ENCODE data around the gene SHMT1. TPM values are rescaled to one million over a fixed set of nuclear protein-coding genes. Genes with fewer than 3 reads are reported as not detected.

The SHMT1 gene
- total and polyA plus RNA-seq, 2 of the 4 experiments (the other 2 are of a cell fraction), result 7.5 to 8.1 TPM

GRCh38 chr17:18281788-18282187 lies 81.6 kb downstream of the SHMT1 start:
- no peak for ATAC-seq (ENCODE audit: low read depth)
- H3K4me1 ChIP-seq (ENCODE audit: control insufficient read depth, insufficient read depth, low read length), result peaks cover 6% of the 10 kb centered on the region; the same call in 1 of the 2 replicates
- peaks cover 7 to 19% of the 10 kb centered on the region in 2 experiments for H3K79me1 ChIP-seq (ENCODE audit: low read depth in 1 of 2, low read length in 2 of 2)
- H4K20me1 ChIP-seq (ENCODE audit: insufficient read depth, low read length), result no peaks in the 10 kb centered on the region; the same call in 1 of the 2 replicates
- H3K56ac ChIP-seq (ENCODE audit: extremely low read depth, insufficient read depth, low read length), result no peak overlapping the region
- H3K4me3 ChIP-seq (ENCODE audit: insufficient read depth, low read depth, low read length), result no peak overlapping the region
- POLR2A ChIA-PET (ENCODE audit: unreplicated experiment), result no interaction called here
- no peak overlapping the region for H2BK120ac ChIP-seq (ENCODE audit: low read depth, low read length)
- no peaks in the 10 kb centered on the region for H3K27me3 ChIP-seq (ENCODE audit: control insufficient read depth, insufficient read depth, low read length)
- no peak overlapping the region for H3K9ac ChIP-seq (ENCODE audit: low read depth, low read length)
- BruUV-seq (replicated peaks), result no TSS peak
- H3K9me3 ChIP-seq (ENCODE audit: control insufficient read depth, insufficient read depth, low read length), result no peaks in the 10 kb centered on the region
- no peak overlapping the region for H3K4ac ChIP-seq (ENCODE audit: low read depth, low read length)
- no CpG with 5 or more reads among the region's 6 CpGs for WGBS, 2 experiments (ENCODE audit: extremely low coverage in 2 of 2, insufficient read length in 1 of 2)
- H3K14ac ChIP-seq (replicated peaks; ENCODE audit: low read depth, low read length), result no peak overlapping the region
- no peak overlapping the region for H4K91ac ChIP-seq (ENCODE audit: insufficient read depth, low read depth, low read length)
- peaks cover 57% of the 10 kb centered on the region for H3K36me3 ChIP-seq (ENCODE audit: control insufficient read depth, insufficient read depth, low read length)
- H4K8ac ChIP-seq (ENCODE audit: low read depth in 2 of 2, low read length in 2 of 2), result no peak overlapping the region
- H3K27ac ChIP-seq (ENCODE audit: insufficient read depth, low read length), result no peak overlapping the region
- dilution Hi-C loops (cut with HindIII; ENCODE audit: low sequenced_read_pairs, unreplicated experiment), result no loop called here
- H2BK20ac ChIP-seq (ENCODE audit: low read depth, low read length), result no peak overlapping the region
- no peak overlapping the region for H2AK5ac ChIP-seq (ENCODE audit: low read depth, low read length)
- TF ChIP-seq MAZ (IDR thresholded peaks at IDR 0.05; ENCODE audit: borderline replicate concordance, low read depth, low read length), result no peak
- TF ChIP-seq CTCF (conservative IDR thresholded peaks at IDR 0.05; ENCODE audit: low read depth, low read length), result no peak
- no peak for TF ChIP-seq CEBPB (IDR thresholded peaks at IDR 0.05; ENCODE audit: low read depth, low read length)
- no peak for TF ChIP-seq BHLHE40 (IDR thresholded peaks at IDR 0.05; ENCODE audit: low read depth, low read length)
- TF ChIP-seq RFX5 (IDR thresholded peaks at IDR 0.05; ENCODE audit: low read depth, low read length), result no peak
- TF ChIP-seq MAFK (IDR thresholded peaks at IDR 0.05; ENCODE audit: low read depth, low read length), result no peak
- TF ChIP-seq ELK1 (IDR thresholded peaks at IDR 0.05; ENCODE audit: borderline replicate concordance, low read depth, low read length), result no peak
- TF ChIP-seq NFE2L2 (IDR thresholded peaks at IDR 0.05; ENCODE audit: low read depth, low read length), result no peak
- no peak for TF ChIP-seq FOS (IDR thresholded peaks at IDR 0.05; ENCODE audit: low read depth, low read length)
- TF ChIP-seq RCOR1 (IDR thresholded peaks at IDR 0.05; ENCODE audit: insufficient replicate concordance, low read length), result no peak
- TF ChIP-seq CHD1 (IDR thresholded peaks at IDR 0.05; ENCODE audit: low read depth, low read length), result no peak
- no peak for TF ChIP-seq RAD21 (IDR thresholded peaks at IDR 0.05; ENCODE audit: low read length)
- no peak for TF ChIP-seq MXI1 (IDR thresholded peaks at IDR 0.05; ENCODE audit: borderline replicate concordance, low read depth, low read length)
- TF ChIP-seq USF2 (IDR thresholded peaks at IDR 0.05; ENCODE audit: low read depth, low read length), result no peak
- no peak for TF ChIP-seq POLR2A (IDR thresholded peaks at IDR 0.05; ENCODE audit: low read depth, low read length)
- TF ChIP-seq SMC3 (IDR thresholded peaks at IDR 0.05; ENCODE audit: low read depth, low read length), result no peak
- no peak for DNase-seq
- no peak overlapping the region for H4K5ac ChIP-seq (ENCODE audit: low read depth, low read length)
- in situ Hi-C loops (cut with MboI; ENCODE audit: low sequenced_read_pairs), result no loop called here
- H3K4me2 ChIP-seq (ENCODE audit: low read depth, low read length), result no peak overlapping the region
- no peak overlapping the region for H3K18ac ChIP-seq (ENCODE audit: low read depth, low read length)
- H2AFZ ChIP-seq (replicated peaks; ENCODE audit: low read length, poor library complexity), result no peak overlapping the region
- intact Hi-C loops (cut with micrococcal nuclease), result no loop called here
- H2AK9ac ChIP-seq (replicated peaks; ENCODE audit: low read depth, low read length, poor library complexity), result no peak overlapping the region
- H2BK5ac ChIP-seq (ENCODE audit: low read depth, low read length, poor library complexity, severe bottlenecking), result no peak overlapping the region
- CTCF ChIA-PET, result no interaction called here
- no peak overlapping the region for H3K23ac ChIP-seq (ENCODE audit: low read depth, low read length)
- peaks cover 9% of the 10 kb centered on the region; the same call in 1 of the 2 replicates for H3K9me1 ChIP-seq (ENCODE audit: insufficient read depth, low read length)
- H2BK15ac ChIP-seq (ENCODE audit: low read depth, low read length), result no peak overlapping the region

Data from IMR-90 (cell line).